RWPE2 (cell line): ENCODE results near the gene KLK2.

Experiments
- ATAC-seq: fragments of 200-7000 bp; cut with Tn5 transposase; 3 replicates; pipeline ENCODE4 v1.9.1; 2021; ENCODE audit warnings: low read depth
- DNase-seq: peaks from one replicate; pipeline ENCODE4 v3.0.0-alpha.2; 2020; ENCODE audit warnings: low spot score
- H3K27ac ChIP-seq: fragments of 450-650 bp; 2 replicates; pipeline ENCODE4 v1.5.1; 2017; ENCODE audit warnings: mild to moderate bottlenecking; ENCODE audit not compliant: poor library complexity, severe bottlenecking
- H3K27me3 ChIP-seq: fragments of 250-450 bp; sonication (Bioruptor Pico); 2 replicates; pipeline ENCODE4 v1.5.1; 2021; ENCODE audit warnings: mild to moderate bottlenecking, moderate library complexity; ENCODE audit not compliant: insufficient read depth, poor library complexity, severe bottlenecking
- H3K36me3 ChIP-seq: fragments of 250-450 bp; sonication (Bioruptor Pico); 2 replicates; pipeline ENCODE4 v1.5.1; 2020; ENCODE audit warnings: low read depth, mild to moderate bottlenecking, moderate library complexity
- H3K4me1 ChIP-seq: fragments of 250-450 bp; sonication (Bioruptor Pico); 2 replicates; pipeline ENCODE4 v1.5.1; 2021; ENCODE audit warnings: mild to moderate bottlenecking, moderate library complexity; ENCODE audit not compliant: insufficient read depth, poor library complexity, severe bottlenecking
- H3K4me3 ChIP-seq: fragments of 250-450 bp; sonication (Bioruptor Pico); 2 replicates; pipeline ENCODE4 v1.5.1; 2021; ENCODE audit warnings: mild to moderate bottlenecking, moderate library complexity; ENCODE audit not compliant: severe bottlenecking
- H3K9me3 ChIP-seq: fragments of 250-450 bp; sonication (Bioruptor Pico); 2 replicates; pipeline ENCODE4 v1.5.1; 2021; ENCODE audit warnings: mild to moderate bottlenecking, moderate library complexity; ENCODE audit not compliant: severe bottlenecking
- TF ChIP-seq, protein P1 (sequence below): fragments of 450-650 bp; IDR thresholded peaks from one replicate; pipeline ENCODE4 v1.5.1; 2017; ENCODE audit warnings: mild to moderate bottlenecking, moderate library complexity; ENCODE audit not compliant: poor library complexity, severe bottlenecking

KLK2 gene

GRCh38 chr19:50835785-50836542 is 37.3 kb upstream of the KLK2 start:
- peaks cover 3% of the 10 kb centered on the region for H3K4me1 ChIP-seq
- no peaks in the 10 kb centered on the region for H3K9me3 ChIP-seq
- TF ChIP-seq, protein P1, sequence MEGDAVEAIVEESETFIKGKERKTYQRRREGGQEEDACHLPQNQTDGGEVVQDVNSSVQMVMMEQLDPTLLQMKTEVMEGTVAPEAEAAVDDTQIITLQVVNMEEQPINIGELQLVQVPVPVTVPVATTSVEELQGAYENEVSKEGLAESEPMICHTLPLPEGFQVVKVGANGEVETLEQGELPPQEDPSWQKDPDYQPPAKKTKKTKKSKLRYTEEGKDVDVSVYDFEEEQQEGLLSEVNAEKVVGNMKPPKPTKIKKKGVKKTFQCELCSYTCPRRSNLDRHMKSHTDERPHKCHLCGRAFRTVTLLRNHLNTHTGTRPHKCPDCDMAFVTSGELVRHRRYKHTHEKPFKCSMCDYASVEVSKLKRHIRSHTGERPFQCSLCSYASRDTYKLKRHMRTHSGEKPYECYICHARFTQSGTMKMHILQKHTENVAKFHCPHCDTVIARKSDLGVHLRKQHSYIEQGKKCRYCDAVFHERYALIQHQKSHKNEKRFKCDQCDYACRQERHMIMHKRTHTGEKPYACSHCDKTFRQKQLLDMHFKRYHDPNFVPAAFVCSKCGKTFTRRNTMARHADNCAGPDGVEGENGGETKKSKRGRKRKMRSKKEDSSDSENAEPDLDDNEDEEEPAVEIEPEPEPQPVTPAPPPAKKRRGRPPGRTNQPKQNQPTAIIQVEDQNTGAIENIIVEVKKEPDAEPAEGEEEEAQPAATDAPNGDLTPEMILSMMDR = no peak
- H3K27me3 ChIP-seq = no peaks in the 10 kb centered on the region
- H3K4me3 ChIP-seq = peak overlapping the region; percentile 37
- DNase-seq = no peak
- H3K36me3 ChIP-seq = no peaks in the 10 kb centered on the region
- peak; percentile 87 for ATAC-seq
- H3K27ac ChIP-seq = no peak overlapping the region

- Histone ChIP-seq H3K27me3 (no peaks in the 10 kb centered on the region), H3K27ac (no peak overlapping the region), H3K4me3 (no peak overlapping the region), H3K36me3 (no peaks in the 10 kb centered on the region), H3K4me1 (peaks cover 3% of the 10 kb centered on the region), H3K9me3 (no peaks in the 10 kb centered on the region)
- TF ChIP-seq, protein P1 = no peak
- ATAC-seq = no peak
- no peak for DNase-seq
Observed at GRCh38 chr19:50836543-50837195, 36.6 kb upstream of the KLK2 start.

DNA sequence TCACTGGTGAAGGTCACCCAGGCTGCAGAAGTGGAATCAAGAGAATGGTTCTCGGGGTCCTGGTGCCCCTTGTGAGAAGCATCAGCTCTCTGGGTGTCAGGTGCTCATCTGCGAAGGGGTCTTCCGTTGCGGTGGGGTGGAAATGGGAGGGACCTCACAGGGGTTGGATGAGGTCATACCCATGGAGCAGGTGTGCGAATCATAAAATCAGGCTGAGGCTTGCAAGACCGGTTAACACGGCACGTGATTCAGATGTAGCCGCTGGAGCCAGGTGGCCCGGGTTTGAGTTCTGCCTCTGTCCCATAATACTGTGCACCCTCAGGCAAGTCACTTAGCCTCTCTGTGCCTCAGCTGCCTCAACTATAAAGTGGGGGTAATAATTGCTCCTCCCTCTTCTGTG is 35.9 kb upstream of the KLK2 start:
- no peak overlapping the region for H3K4me3 ChIP-seq
- H3K27me3 ChIP-seq = no peaks in the 10 kb centered on the region
- H3K9me3 ChIP-seq = no peaks in the 10 kb centered on the region
- DNase-seq (no peak), ATAC-seq (no peak)
- no peak overlapping the region for H3K27ac ChIP-seq
- H3K4me1 ChIP-seq = peaks cover 3% of the 10 kb centered on the region
- no peaks in the 10 kb centered on the region for H3K36me3 ChIP-seq
- TF ChIP-seq, protein P1 = no peak

DNA sequence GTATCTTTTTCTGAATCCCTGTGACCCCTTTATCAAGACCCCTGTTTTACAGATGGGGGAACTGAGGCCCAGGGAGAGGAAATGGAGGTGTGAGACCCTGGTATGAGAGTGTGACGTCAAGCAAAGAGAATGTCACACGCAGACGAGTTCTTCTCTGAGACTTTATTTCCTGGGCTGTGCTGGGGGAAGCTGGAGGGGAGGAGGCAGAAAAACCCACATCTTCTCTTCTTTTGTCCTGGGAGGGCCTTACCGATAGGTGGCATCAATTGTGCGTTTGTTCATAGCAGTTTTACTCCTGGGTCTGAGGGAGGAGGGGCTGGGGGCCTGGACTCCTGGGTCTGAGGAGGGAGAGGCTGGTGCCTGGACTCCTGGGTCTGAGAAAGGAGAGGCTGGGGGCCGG is 35.0 kb upstream of the KLK2 start:
- ATAC-seq = no peak
- Histone ChIP-seq H3K4me3 (no peak overlapping the region), H3K4me1 (peaks cover 3% of the 10 kb centered on the region), H3K36me3 (no peaks in the 10 kb centered on the region), H3K9me3 (no peaks in the 10 kb centered on the region), H3K27ac (no peak overlapping the region), H3K27me3 (no peaks in the 10 kb centered on the region)
- TF ChIP-seq, protein P1 = no peak
- DNase-seq = no peak
